GM10266 (cell line): Measurements from ENCODE around the gene ARSJ.

Source experiments
- DNase-seq: peaks from one replicate; pipeline ENCODE4 v3.0.0; 2012; ENCODE audit errors: extremely low spot score
- TF ChIP-seq, protein P1 (sequence below): IDR thresholded peaks from 2 replicates; pipeline ENCODE4 v1.5.1; 2012; ENCODE audit warnings: mild to moderate bottlenecking, low read depth; ENCODE audit not compliant: control insufficient read depth, insufficient read depth; ENCODE audit errors: missing control alignments

The ARSJ gene

DNA sequence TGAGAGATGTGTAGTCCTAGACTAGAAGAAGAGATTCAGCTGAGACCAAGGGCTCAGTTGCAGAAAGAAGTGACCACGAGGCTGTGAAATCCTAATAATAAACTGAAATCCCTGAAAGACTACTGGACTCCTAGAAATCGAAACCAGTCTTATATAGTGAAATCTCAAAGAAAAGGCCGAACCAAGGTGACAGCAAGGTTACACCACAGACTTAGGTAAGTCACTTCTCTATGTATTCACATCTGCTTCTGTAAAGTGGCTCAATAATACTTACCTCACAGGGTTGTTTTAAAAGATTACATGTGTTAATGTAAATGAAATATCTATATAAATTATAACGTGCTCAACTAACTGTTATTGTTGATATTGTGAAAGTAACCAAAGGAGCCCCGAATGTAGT, 60.3 kb downstream of the ARSJ start:
- TF ChIP-seq, protein P1, sequence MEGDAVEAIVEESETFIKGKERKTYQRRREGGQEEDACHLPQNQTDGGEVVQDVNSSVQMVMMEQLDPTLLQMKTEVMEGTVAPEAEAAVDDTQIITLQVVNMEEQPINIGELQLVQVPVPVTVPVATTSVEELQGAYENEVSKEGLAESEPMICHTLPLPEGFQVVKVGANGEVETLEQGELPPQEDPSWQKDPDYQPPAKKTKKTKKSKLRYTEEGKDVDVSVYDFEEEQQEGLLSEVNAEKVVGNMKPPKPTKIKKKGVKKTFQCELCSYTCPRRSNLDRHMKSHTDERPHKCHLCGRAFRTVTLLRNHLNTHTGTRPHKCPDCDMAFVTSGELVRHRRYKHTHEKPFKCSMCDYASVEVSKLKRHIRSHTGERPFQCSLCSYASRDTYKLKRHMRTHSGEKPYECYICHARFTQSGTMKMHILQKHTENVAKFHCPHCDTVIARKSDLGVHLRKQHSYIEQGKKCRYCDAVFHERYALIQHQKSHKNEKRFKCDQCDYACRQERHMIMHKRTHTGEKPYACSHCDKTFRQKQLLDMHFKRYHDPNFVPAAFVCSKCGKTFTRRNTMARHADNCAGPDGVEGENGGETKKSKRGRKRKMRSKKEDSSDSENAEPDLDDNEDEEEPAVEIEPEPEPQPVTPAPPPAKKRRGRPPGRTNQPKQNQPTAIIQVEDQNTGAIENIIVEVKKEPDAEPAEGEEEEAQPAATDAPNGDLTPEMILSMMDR: no peak
- no peak for DNase-seq

DNA sequence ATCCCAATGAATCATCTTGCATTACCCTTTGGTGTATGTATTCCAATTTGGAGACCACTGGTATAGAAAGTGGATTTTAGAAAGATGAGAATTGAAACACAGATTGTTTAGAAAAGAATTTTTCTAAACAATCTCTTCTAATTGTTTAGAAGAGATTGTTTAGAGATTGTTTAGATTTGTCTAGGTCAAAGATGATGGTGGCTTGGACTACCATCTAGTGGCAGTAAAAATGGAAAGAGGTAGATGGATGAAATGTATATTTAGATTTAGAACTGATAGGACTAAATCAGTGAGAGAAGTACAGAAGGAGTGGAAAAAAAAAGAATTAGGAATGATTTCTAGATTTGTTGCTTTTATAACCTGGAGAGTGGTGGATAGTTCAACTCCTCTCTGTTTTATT, 70.6 kb downstream of the ARSJ start:
- DNase-seq: no peak
- TF ChIP-seq, protein P1: peak; percentile 16

DNA sequence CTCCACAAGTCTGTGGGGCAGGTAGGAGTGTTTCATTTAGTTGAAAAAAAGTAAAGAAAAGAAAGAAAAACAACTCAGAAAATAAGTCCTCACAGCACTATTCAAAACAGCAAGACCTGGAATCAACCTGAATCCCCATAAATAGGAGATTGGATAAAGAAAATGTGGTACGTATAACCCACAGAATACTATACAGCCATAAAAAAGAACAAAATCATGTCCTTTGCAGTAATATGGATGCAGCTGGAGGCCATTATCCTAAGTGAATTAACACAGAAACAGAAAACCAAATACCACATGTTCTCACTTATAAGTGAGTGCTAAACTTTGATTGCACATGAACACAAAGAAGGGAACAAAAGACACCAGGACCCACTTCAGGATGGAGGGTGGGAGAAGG, 71.9 kb downstream of the ARSJ start:
- TF ChIP-seq, protein P1: no peak
- no peak for DNase-seq

DNA sequence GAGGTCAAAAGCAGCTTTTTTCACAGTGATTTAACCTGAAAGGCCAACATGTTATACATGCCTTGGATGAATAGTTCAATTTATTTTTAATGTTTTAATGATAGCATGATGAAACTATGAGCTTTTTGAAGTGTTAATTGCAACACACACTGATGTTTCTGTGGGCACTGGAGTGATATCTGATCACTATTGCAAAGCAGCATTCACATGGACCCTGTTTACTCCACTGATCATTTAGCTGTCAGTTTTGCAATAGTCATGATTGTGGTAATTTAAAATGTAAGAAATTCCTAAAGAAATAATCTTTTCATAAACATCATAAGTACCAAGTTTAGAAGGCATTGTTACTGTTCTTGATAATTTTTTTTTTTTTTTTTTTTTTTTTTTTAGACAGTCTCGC, 74.1 kb downstream of the ARSJ start:
- DNase-seq: no peak

DNA sequence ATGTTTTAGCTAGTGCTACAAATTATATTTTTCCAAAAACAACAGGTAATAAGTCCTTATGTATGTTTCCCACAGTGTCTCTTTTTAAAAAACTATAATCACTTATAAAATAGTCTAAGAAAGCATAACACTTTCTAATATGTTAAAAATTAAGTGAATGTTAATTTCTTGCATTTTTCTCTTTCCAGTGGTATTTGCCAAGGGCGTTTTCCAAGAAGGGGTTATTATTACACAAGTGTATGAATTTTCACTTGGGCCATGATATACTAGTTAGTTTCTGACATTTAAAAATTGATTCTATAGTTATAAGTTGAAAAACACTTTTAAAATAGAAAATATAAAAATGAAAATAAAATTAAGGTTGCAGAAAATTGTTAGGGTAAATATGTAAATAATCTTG, 74.6 kb downstream of the ARSJ start:
- TF ChIP-seq, protein P1: no peak
- no peak for DNase-seq

More for the DNA sequence above, 74.1 kb downstream of the ARSJ start:
- TF ChIP-seq, protein P1: no peak

DNA sequence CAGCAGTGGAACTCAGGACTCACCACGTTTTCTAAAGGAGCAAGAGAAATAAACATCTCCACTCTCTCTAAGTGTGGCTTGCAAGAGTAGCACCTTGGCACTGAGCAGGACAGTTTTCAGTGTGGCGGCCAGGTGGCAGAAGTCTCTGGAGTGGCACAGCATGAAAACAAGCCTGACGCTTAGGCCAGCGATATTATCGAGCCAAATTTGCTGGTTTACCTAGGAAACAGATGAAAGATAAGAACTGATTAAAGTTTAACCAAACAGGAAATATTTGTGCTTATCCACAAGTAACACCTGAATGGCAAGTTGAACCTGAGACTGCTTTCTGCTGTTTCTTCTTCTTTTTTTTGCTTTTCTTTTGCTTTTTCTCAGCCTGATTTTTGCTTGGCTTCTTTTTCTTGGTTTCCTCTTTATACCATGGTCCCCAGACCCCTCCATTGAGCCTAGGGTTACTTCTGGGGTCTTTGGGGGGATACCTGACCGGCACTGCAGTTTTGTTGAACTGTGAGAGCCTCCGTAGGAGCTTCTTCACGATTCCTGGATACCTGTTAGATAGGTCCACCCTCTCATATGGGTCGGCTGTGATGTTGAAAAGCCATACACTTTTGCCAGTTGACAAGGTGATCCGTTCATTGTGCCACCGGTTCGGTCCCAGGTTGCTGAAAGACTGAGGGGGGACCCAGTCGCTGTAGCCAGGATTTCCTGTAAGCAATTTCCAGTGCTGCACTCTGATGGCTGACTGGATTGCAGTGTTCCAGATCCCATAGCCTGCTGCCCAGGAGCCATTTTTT, 77.3 kb downstream of the ARSJ start:
- TF ChIP-seq, protein P1: peak; percentile 20
- no peak for DNase-seq

DNA sequence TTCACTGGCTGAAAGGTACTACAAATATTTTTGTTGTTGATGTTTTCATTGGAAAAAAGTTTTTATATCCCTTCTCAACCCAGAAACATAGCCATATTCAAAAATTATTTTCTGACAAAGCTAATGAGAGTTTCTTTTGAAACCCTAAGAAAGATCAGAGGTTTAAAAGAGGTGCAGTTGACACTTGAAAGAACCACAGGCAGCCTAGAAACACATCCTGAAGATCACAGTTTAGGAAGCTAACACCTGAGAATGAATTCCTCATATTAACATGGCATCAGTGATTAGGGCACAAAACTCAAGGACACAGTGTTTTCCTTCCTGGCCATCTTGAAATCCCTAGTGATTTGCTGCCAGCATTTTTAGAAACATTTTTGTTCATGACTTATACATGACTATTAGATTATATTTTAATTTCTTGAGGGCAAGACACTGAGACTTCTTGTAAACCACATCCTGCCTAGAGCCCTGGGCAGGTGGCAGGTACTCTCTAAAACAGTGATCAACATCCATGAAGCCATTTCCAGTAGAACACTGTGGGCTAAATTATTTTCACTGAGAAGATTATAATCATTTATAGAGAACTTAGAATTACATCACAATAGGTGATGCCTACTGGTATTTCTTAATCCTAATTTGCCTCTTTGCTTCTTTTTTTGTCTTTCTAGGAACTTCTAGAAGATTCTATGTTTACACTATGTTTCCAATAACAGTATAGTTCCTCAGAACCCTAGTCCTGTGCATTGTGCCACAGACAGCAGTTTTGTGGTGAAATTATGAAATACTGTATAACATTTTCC, 80.0 kb downstream of the ARSJ start:
- DNase-seq: no peak
- TF ChIP-seq, protein P1: no peak
